Muscle of arm (tissue), 12 donors: ENCODE results near the gene TMEM167A. TPM values are rescaled to one million over a fixed set of nuclear protein-coding genes. Genes with fewer than 3 reads are reported as not detected.

ENCODE experiments used
- polyA plus RNA-seq, 12 donors: library from polyadenylated mRNA; unstranded; fragments of 120-200 nt; gene quantifications; one replicate each; pipeline ENCODE4 v1.2.1, GENCODE V29; 2013; ENCODE audit not compliant: insufficient read length in 12 of 12

Gene TMEM167A
- polyA plus RNA-seq, 12 donors = 56.8 to 212 (median 86.3) TPM

Other genes starting within 250 kb of the TMEM167A start
- 1 to 10 TPM in 10 of 12 donors, not detected in 2; 5.0 to 9.3 (median 6.8) TPM for gene XRCC4, start 153 bp upstream of the TMEM167A start, polyA plus RNA-seq